ENCODE results near the gene AK1. TPM values are rescaled to one million over a fixed set of nuclear protein-coding genes. Genes with fewer than 3 reads are reported as not detected.

The AK1 gene
- 10.7 TPM for polyA plus RNA-seq (2012; ENCODE audit: missing spikeins)

- TF ChIP-seq POLR2AphosphoS5 (IDR thresholded peaks at IDR 0.05; ENCODE audit: low read depth, low read length) (no peak), POLR2A (IDR thresholded peaks at IDR 0.05; ENCODE audit: low read depth, low read length) (no peak), TAF1 (IDR thresholded peaks at IDR 0.05; ENCODE audit: borderline replicate concordance, low read depth, low read length) (no peak)
- FAIRE-seq = no peak
- no peak for DNase-seq (ENCODE audit: insufficient read length)
These were observed at the start of gene AK1 for GRCh38 chr9:127877566-127877998. Gene AK1 (minus strand): TSS chr9:127877675. CDS start chr9:127874617, 3,058 bp downstream.

DNA sequence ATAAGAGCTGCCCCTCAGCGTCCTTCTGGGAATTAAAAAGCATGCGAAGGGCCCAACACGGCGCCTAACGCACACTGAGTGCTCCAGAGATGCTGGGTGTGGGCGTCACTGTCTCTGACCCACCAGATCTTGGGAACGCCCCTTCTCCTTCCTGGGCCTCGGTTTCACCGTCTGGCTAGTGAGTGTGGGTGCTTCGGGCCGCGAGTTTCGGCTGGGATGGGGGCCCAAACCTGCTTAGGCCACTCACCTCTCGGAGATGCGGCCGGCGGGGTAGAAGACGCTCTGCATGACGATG is 49.4 kb upstream of the AK1 start:
- TF ChIP-seq POLR2A (IDR thresholded peaks at IDR 0.05; ENCODE audit: low read depth, low read length) (no peak), TAF1 (IDR thresholded peaks at IDR 0.05; ENCODE audit: borderline replicate concordance, low read depth, low read length) (no peak), POLR2AphosphoS5 (IDR thresholded peaks at IDR 0.05; ENCODE audit: low read depth, low read length) (no peak)
- DNase-seq (ENCODE audit: insufficient read length) (no peak), FAIRE-seq (no peak)

- DNase-seq (ENCODE audit: insufficient read length) (no peak), FAIRE-seq (no peak)
- no peak for TF ChIP-seq POLR2AphosphoS5 (IDR thresholded peaks at IDR 0.05; ENCODE audit: low read depth, low read length)
- TF ChIP-seq TAF1 (IDR thresholded peaks at IDR 0.05; ENCODE audit: borderline replicate concordance, low read depth, low read length) = no peak
- no peak for TF ChIP-seq POLR2A (IDR thresholded peaks at IDR 0.05; ENCODE audit: low read depth, low read length)
These were observed 48.8 kb upstream of the AK1 start for GRCh38 chr9:127925959-127926905.

DNA sequence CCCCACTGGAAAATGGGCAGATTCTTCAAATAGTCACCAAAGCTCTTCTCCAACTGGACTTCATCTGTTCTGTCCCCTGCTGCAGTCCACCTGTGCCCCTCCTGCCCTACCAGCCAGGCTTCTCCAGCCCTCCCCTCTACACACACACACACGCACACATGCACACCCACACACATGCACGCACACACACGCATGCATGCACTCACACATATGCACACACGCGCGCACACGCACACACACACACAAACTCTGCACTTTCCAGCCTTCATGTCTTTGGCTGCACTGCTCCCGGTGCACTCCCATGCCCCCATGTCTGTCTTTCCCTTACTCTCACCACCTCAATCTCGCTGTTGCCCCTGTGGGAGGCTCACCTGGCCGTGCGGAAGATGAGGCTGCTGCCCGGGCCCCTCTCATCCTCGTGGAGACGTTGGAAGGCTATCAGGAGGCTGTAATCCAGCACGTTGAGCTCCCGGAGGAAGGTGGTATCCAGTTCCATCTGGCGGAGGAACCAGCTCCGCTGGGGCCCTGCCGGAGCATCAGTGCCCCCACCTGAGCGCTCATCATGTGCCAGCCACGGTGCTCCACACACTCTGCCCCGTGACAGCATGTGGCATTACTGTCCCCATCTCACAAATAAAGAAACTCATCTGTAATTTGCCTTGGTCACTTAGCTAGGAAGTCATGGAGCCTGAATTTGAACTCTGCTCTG is 47.4 kb upstream of the AK1 start:
- DNase-seq (ENCODE audit: insufficient read length) (no peak), FAIRE-seq (no peak)
- TF ChIP-seq POLR2AphosphoS5 (IDR thresholded peaks at IDR 0.05; ENCODE audit: low read depth, low read length) (no peak), TAF1 (IDR thresholded peaks at IDR 0.05; ENCODE audit: borderline replicate concordance, low read depth, low read length) (no peak), POLR2A (IDR thresholded peaks at IDR 0.05; ENCODE audit: low read depth, low read length) (no peak)

DNA sequence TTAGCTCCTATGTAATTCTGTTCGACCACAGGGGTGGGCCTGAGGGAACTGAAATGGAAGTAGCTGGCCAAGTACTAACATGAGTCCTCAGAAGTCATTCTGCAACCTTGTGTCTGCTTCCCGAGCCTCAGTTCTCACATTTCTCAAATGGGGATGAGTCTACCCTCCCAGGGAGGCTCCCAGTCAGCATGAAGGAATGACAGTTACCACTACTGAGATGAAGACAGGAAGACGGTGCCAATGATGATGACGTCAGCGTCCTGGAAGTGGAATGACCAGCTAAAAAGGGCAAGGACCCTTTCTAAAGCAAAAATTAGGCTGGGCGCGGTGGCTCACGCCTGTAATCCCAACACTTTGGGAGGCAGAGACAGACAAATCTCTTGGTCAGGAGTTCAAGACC is 46.3 kb upstream of the AK1 start:
- FAIRE-seq (no peak), DNase-seq (ENCODE audit: insufficient read length) (no peak)
- TF ChIP-seq POLR2AphosphoS5 (IDR thresholded peaks at IDR 0.05; ENCODE audit: low read depth, low read length) = no peak
- TF ChIP-seq TAF1 (IDR thresholded peaks at IDR 0.05; ENCODE audit: borderline replicate concordance, low read depth, low read length) = no peak
- TF ChIP-seq POLR2A (IDR thresholded peaks at IDR 0.05; ENCODE audit: low read depth, low read length) = no peak

DNA sequence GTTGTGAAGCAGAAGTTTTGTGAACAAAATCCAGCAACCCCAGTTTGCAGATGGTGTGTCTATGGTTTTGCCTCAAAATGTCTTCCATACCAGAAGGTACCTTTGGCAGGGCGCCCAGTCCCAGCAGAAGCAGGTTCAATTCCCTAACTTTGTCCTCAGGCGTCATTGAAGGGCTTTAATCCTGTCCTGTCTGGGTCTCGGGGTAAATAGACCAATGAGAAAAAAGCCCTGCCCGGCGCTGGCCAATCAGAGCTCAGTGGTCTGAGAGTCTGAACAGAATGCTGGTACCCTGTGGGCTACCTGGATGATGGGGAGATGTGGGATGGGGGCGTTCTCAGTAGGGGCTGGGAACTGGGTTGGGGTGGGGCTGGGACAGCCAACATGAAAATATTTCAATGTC is 45.6 kb upstream of the AK1 start:
- DNase-seq (ENCODE audit: insufficient read length) (no peak), FAIRE-seq (no peak)
- no peak for TF ChIP-seq POLR2A (IDR thresholded peaks at IDR 0.05; ENCODE audit: low read depth, low read length)

GRCh38 chr9:127921557-127922120 is 44.2 kb upstream of the AK1 start:
- no peak for TF ChIP-seq POLR2AphosphoS5 (IDR thresholded peaks at IDR 0.05; ENCODE audit: low read depth, low read length)
- peak; percentile 21; the same call in 1 of the 2 replicates for TF ChIP-seq POLR2A (IDR thresholded peaks at IDR 0.05; ENCODE audit: low read depth, low read length)
- FAIRE-seq (peak; percentile 88), DNase-seq (ENCODE audit: insufficient read length) (peak; percentile 89)

GRCh38 chr9:127920794-127921193 is 43.3 kb upstream of the AK1 start:
- DNase-seq (ENCODE audit: insufficient read length) = no peak
- FAIRE-seq = no peak
- TF ChIP-seq TAF1 (IDR thresholded peaks at IDR 0.05; ENCODE audit: borderline replicate concordance, low read depth, low read length) = no peak
- TF ChIP-seq POLR2A (IDR thresholded peaks at IDR 0.05; ENCODE audit: low read depth, low read length) = no peak
- no peak for TF ChIP-seq POLR2AphosphoS5 (IDR thresholded peaks at IDR 0.05; ENCODE audit: low read depth, low read length)

DNA sequence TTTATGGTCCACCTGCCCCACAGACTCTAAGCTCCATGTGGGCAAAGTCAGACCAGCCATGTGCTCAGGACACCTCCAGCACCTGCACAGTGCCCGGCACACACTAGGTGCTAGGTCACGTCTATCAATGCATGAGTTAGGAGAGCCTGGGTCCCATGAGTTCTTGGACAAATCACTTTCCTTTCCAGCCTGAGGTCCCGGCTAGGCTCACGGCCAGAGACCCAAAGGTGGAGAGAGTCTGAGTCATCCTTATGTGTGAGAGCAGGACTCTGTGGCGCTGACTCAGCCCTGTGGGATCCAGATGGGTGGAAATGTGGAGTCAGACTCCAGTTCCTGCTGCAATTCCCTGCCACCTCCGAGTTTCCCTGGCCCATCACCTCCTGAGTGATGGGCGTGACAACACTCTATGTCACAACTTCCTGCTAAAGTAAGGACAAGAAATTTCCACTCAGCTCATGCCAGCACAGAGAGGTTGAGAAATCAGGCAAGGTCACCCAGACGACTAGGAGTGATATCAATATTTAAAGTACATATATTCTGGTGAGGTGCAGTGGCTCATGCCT is 41.9 kb upstream of the AK1 start:
- DNase-seq (ENCODE audit: insufficient read length) (no peak), FAIRE-seq (no peak)
- TF ChIP-seq TAF1 (IDR thresholded peaks at IDR 0.05; ENCODE audit: borderline replicate concordance, low read depth, low read length) (no peak), POLR2A (IDR thresholded peaks at IDR 0.05; ENCODE audit: low read depth, low read length) (no peak), POLR2AphosphoS5 (IDR thresholded peaks at IDR 0.05; ENCODE audit: low read depth, low read length) (no peak)

- no peak for FAIRE-seq
- TF ChIP-seq TAF1 (IDR thresholded peaks at IDR 0.05; ENCODE audit: borderline replicate concordance, low read depth, low read length) = no peak
- no peak for TF ChIP-seq POLR2AphosphoS5 (IDR thresholded peaks at IDR 0.05; ENCODE audit: low read depth, low read length)
- TF ChIP-seq POLR2A (IDR thresholded peaks at IDR 0.05; ENCODE audit: low read depth, low read length) = no peak
- no peak for DNase-seq (ENCODE audit: insufficient read length)
These were observed 41.0 kb upstream of the AK1 start for GRCh38 chr9:127918183-127919107.

All from GM12892 (cell line).